Activated CD4-positive, alpha-beta T cell treated with anti-CD3 and anti-CD28 coated beads, Interleukin-2, amount 50 U/mL, for 48 hours (primary cell): Measurements from ENCODE around the gene CEP295NL.

Experiments used
- DNase-seq, 2 experiments: peaks; one replicate each; pipeline ENCODE4 v3.0.0-alpha.2; 2020

CEP295NL gene

GRCh38 chr17:78861229-78861628 is 41.8 kb downstream of the CEP295NL start:
- DNase-seq = no peak

DNA sequence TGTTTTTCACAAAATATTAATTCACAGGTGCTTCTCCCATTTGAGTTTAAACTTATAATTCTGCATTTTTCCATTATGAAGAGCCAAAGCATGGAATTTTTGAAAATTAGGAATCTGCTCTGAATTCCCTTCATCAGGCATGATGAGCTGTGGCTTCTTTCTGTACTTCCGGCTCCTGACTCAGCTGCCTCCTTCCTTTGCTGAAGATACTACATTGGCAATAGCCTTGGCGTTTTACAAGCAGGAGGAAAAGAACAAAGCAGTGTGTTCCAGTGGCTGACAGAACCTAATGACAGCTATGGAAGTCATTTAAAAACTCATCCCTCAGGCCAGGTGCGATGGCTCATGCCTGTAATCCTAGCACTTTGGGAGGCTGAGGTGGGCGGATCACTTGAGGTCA is 44.0 kb downstream of the CEP295NL start:
- no peak for DNase-seq

- no peak for DNase-seq
Measured at GRCh38 chr17:78857266-78857665, 45.7 kb downstream of the CEP295NL start.

DNA sequence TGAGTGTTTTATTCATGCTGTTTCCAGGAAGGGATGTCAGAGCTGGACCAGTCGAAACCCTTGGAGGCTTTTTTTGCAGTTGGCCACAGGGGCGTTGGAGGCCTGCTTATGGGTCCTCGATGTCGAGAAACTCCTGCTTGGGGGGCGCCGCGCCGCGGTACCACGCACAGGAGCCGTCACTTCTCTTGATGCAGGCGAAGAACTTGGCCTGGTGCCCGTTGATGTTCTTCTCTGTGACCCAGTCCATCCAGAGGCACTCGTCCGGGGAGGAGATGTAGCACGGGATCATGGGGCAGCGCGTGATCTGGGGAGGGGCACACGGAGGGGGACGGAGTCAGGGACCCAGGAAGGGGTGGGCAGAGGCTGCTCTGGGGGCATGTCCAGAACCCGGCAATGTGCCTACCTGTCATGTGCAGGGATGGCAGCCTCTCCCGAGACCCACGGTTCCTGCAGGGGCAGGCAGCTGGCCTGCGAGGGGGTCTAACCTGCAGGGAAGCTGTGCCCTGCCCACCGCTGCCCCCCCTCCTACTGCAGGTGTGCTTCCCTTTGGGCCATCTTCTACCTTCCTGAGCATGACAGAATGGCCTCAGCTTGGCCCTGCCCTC is 47.3 kb downstream of the CEP295NL start:
- DNase-seq = no peak

GRCh38 chr17:78854508-78854907 is 48.5 kb downstream of the CEP295NL start:
- DNase-seq = no peak

GRCh38 chr17:78853926-78854394 is 49.0 kb downstream of the CEP295NL start:
- DNase-seq = no peak

DNA sequence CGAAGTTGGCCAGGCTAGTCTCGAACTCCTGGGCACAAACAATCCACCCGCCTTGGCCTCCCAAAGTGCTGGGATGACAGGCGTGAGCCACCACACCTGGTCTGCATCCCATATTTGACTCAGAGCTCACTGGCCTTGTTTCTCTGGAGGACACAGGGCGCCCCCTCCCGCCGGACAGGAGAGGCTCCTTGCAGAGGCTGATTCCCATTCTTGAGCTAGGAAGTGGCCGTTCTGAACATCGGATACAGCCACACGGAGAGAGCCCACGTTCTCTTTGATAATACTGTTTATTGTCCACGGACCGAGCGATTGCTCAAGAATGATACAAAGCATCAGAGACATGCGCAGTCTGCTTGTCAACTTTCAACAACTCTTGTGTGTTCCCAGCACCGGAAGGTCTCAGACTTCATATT is 50.3 kb downstream of the CEP295NL start:
- no peak for DNase-seq

- DNase-seq = no peak
Measured at GRCh38 chr17:78849026-78849425, 54.0 kb downstream of the CEP295NL start.

- DNase-seq = no peak
Measured at GRCh38 chr17:78847052-78847451, 55.9 kb downstream of the CEP295NL start.

DNA sequence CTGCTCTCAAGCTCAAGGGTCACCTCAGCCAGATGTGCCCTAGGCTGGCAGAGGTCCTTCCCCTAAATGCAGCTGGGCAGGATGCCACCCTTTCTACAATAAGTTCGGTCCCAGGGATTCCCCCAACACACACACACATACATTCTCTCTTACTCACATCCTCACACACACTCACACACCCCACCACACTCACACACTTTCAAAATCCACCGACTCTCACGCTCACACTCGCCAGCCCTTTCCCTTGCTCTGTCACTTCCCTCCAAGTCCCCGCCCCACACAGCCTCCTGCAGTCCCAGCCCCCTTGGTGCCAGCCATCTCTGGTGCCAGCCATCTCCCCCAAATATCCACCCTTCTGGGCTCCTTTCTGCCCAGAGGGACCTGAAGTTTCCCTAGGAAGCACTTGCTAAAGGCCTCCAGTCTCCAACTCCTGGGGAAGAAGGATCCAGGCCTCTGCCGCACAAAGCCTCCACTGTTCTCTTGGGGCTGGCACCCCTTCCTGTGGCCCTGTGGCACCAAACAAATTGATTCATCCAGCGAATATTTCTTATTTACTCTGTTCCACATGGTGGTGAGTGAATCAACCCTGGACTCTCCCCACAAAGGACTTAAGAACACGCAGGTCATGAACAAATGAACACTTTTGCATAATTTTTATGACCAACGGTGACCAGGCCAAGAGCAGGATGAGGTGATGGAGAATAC is 58.5 kb downstream of the CEP295NL start:
- no peak for DNase-seq

GRCh38 chr17:78842881-78843565 is 60.0 kb downstream of the CEP295NL start:
- peak; percentile 56 to 71 for DNase-seq

- DNase-seq = peak; percentile 100
Measured at GRCh38 chr17:78840780-78841611, 62.0 kb downstream of the CEP295NL start, which contains the start of gene USP36. TSS of gene USP36 (minus strand) at chr17:78840814. CDS start at chr17:78836363, 4,451 bp downstream.
